Memory B cell (primary cell): ENCODE measurements around the gene ATP7B.
"Not testable (repeated sequence)": the region's sequence is repeated elsewhere in the genome, so short reads cannot be mapped to it uniquely, and the experiment has no call there.

ENCODE experiments used
- ATAC-seq: fragments of 150-1000 bp; cut with Tn5 transposase; 2 replicates; pipeline ENCODE4 v1.10.0; 2021; ENCODE audit warnings: low read depth, mild to moderate bottlenecking, moderate library complexity
- DNase-seq, 2 donors: peaks; one replicate each; pipeline ENCODE4 v3.0.0; 2022; ENCODE audit warnings: low spot score in 2 of 2
- H3K27ac Mint-ChIP-seq: one replicate; pipeline ENCODE4 v1.8.0; 2022; ENCODE audit warnings: mild to moderate bottlenecking, moderate library complexity, mixed read lengths
- H3K27me3 Mint-ChIP-seq: one replicate; pipeline ENCODE4 v1.8.0; 2022; ENCODE audit warnings: mixed read lengths
- H3K36me3 Mint-ChIP-seq: one replicate; pipeline ENCODE4 v1.8.0; 2022; ENCODE audit warnings: mild to moderate bottlenecking, mixed read lengths
- H3K4me1 Mint-ChIP-seq: one replicate; pipeline ENCODE4 v1.8.0; 2022; ENCODE audit warnings: mixed read lengths
- H3K4me3 Mint-ChIP-seq: one replicate; pipeline ENCODE4 v1.8.0; 2022; ENCODE audit warnings: mild to moderate bottlenecking, moderate library complexity, mixed read lengths
- H3K9me3 Mint-ChIP-seq: one replicate; pipeline ENCODE4 v1.8.0; 2022; ENCODE audit warnings: mixed read lengths

The ATP7B gene

GRCh38 chr13:52010890-52011631 is at the start of gene ATP7B:
Gene ATP7B, minus strand, starts transcription at chr13:52011450. Its CDS starts 113 bp downstream, at chr13:52011337.
- peaks cover 5% of the 10 kb centered on the region for H3K36me3 Mint-ChIP-seq
- H3K27me3 Mint-ChIP-seq, result peaks cover 15% of the 10 kb centered on the region
- DNase-seq (peak; percentile 20 to 44), ATAC-seq (no peak)
- H3K4me1 Mint-ChIP-seq, result peaks cover 11% of the 10 kb centered on the region
- peak within 1 kb of the TSS; percentile 92 for H3K27ac Mint-ChIP-seq
- H3K9me3 Mint-ChIP-seq, result no peaks in the 10 kb centered on the region
- peak within 1 kb of the TSS; percentile 95 for H3K4me3 Mint-ChIP-seq

GRCh38 chr13:52053460-52053859 is 42.2 kb upstream of the ATP7B start:
- DNase-seq, result no peak
- H3K4me3 Mint-ChIP-seq, result no peak overlapping the region
- peaks cover 2% of the 10 kb centered on the region for H3K27me3 Mint-ChIP-seq
- peaks cover 4% of the 10 kb centered on the region for H3K36me3 Mint-ChIP-seq
- no peak overlapping the region for H3K27ac Mint-ChIP-seq
- no peaks in the 10 kb centered on the region for H3K4me1 Mint-ChIP-seq
- ATAC-seq, result no peak
- H3K9me3 Mint-ChIP-seq, result peaks cover 7% of the 10 kb centered on the region

- Mint-ChIP-seq H3K9me3 (peaks cover 8% of the 10 kb centered on the region), H3K27me3 (peaks cover 4% of the 10 kb centered on the region), H3K4me3 (no peak overlapping the region), H3K4me1 (no peaks in the 10 kb centered on the region), H3K27ac (no peak overlapping the region), H3K36me3 (peaks cover 6% of the 10 kb centered on the region)
- ATAC-seq, result no peak
- no peak for DNase-seq
Measured at GRCh38 chr13:52051400-52051799, 40.1 kb upstream of the ATP7B start.

- Mint-ChIP-seq H3K9me3 (peaks cover 9% of the 10 kb centered on the region), H3K4me1 (no peaks in the 10 kb centered on the region), H3K36me3 (peaks cover 10% of the 10 kb centered on the region), H3K4me3 (no peak overlapping the region), H3K27ac (no peak overlapping the region), H3K27me3 (peaks cover 4% of the 10 kb centered on the region)
- ATAC-seq (no peak), DNase-seq (no peak)
Measured at GRCh38 chr13:52048516-52048915, 37.3 kb upstream of the ATP7B start.

- Mint-ChIP-seq H3K27ac (no peak overlapping the region), H3K27me3 (peaks cover 4% of the 10 kb centered on the region), H3K4me3 (no peak overlapping the region), H3K9me3 (peaks cover 9% of the 10 kb centered on the region), H3K36me3 (peaks cover 14% of the 10 kb centered on the region), H3K4me1 (no peaks in the 10 kb centered on the region)
- ATAC-seq, result no peak
- no peak for DNase-seq
Measured at GRCh38 chr13:52047463-52047862, 36.2 kb upstream of the ATP7B start.

GRCh38 chr13:52043675-52044074 is 32.4 kb upstream of the ATP7B start:
- Mint-ChIP-seq H3K36me3 (peaks cover 18% of the 10 kb centered on the region), H3K4me1 (no peaks in the 10 kb centered on the region), H3K27ac (no peak overlapping the region), H3K27me3 (peaks cover 2% of the 10 kb centered on the region), H3K4me3 (no peak overlapping the region), H3K9me3 (peaks cover 8% of the 10 kb centered on the region)
- ATAC-seq (no peak), DNase-seq (no peak)

GRCh38 chr13:52036037-52036436 is 24.8 kb upstream of the ATP7B start:
- Mint-ChIP-seq H3K27me3 (no peaks in the 10 kb centered on the region), H3K4me3 (no peak overlapping the region), H3K36me3 (peaks cover 10% of the 10 kb centered on the region), H3K27ac (no peak overlapping the region), H3K4me1 (peaks cover 3% of the 10 kb centered on the region), H3K9me3 (peaks cover 3% of the 10 kb centered on the region)
- DNase-seq, result no peak
- no peak for ATAC-seq

- Mint-ChIP-seq H3K4me3 (no peak overlapping the region), H3K27ac (no peak overlapping the region), H3K9me3 (peaks cover 3% of the 10 kb centered on the region), H3K36me3 (peaks cover 15% of the 10 kb centered on the region), H3K27me3 (no peaks in the 10 kb centered on the region), H3K4me1 (peaks cover 3% of the 10 kb centered on the region)
- DNase-seq, result no peak
- no peak for ATAC-seq
Measured at GRCh38 chr13:52034616-52035226, 23.5 kb upstream of the ATP7B start.

- Mint-ChIP-seq H3K27me3 (no peaks in the 10 kb centered on the region), H3K4me3 (no peak overlapping the region), H3K36me3 (peaks cover 21% of the 10 kb centered on the region), H3K9me3 (peaks cover 3% of the 10 kb centered on the region), H3K4me1 (peaks cover under 1% of the 10 kb centered on the region), H3K27ac (no peak overlapping the region)
- no peak for ATAC-seq
- DNase-seq, result no peak
Measured at GRCh38 chr13:52033039-52033438, 21.8 kb upstream of the ATP7B start.

- not testable (repeated sequence) for H3K27ac Mint-ChIP-seq, ATAC-seq, H3K9me3 Mint-ChIP-seq, DNase-seq, H3K4me3 Mint-ChIP-seq, H3K27me3 Mint-ChIP-seq
- peaks cover 15% of the 10 kb centered on the region for H3K4me1 Mint-ChIP-seq
- peaks cover 41% of the 10 kb centered on the region for H3K36me3 Mint-ChIP-seq
Measured at GRCh38 chr13:52030401-52030800, 19.2 kb upstream of the ATP7B start.

- ATAC-seq (no peak), DNase-seq (no peak)
- H3K4me1 Mint-ChIP-seq, result peaks cover 16% of the 10 kb centered on the region
- H3K9me3 Mint-ChIP-seq, result peaks cover 9% of the 10 kb centered on the region
- peaks cover 43% of the 10 kb centered on the region for H3K36me3 Mint-ChIP-seq
- no peak overlapping the region for H3K27ac Mint-ChIP-seq
- H3K4me3 Mint-ChIP-seq, result no peak overlapping the region
- H3K27me3 Mint-ChIP-seq, result no peaks in the 10 kb centered on the region
Measured at GRCh38 chr13:52029569-52029968, 18.3 kb upstream of the ATP7B start.

- H3K9me3 Mint-ChIP-seq, result peaks cover 9% of the 10 kb centered on the region
- H3K36me3 Mint-ChIP-seq, result peaks cover 47% of the 10 kb centered on the region
- DNase-seq (no peak), ATAC-seq (no peak)
- no peaks in the 10 kb centered on the region for H3K27me3 Mint-ChIP-seq
- H3K4me3 Mint-ChIP-seq, result no peak overlapping the region
- H3K27ac Mint-ChIP-seq, result no peak overlapping the region
- peaks cover 16% of the 10 kb centered on the region for H3K4me1 Mint-ChIP-seq
Measured at GRCh38 chr13:52027832-52028231, 16.6 kb upstream of the ATP7B start.

- H3K9me3 Mint-ChIP-seq, result peaks cover 9% of the 10 kb centered on the region
- H3K27me3 Mint-ChIP-seq, result no peaks in the 10 kb centered on the region
- DNase-seq (no peak), ATAC-seq (no peak)
- no peak overlapping the region for H3K4me3 Mint-ChIP-seq
- peaks cover 48% of the 10 kb centered on the region for H3K36me3 Mint-ChIP-seq
- no peak overlapping the region for H3K27ac Mint-ChIP-seq
- H3K4me1 Mint-ChIP-seq, result peaks cover 16% of the 10 kb centered on the region
Measured at GRCh38 chr13:52026246-52026626, 15.0 kb upstream of the ATP7B start.

GRCh38 chr13:52025475-52026245 is 14.4 kb upstream of the ATP7B start:
- Mint-ChIP-seq H3K27ac (no peak overlapping the region), H3K4me1 (peaks cover 18% of the 10 kb centered on the region), H3K9me3 (peaks cover 9% of the 10 kb centered on the region), H3K36me3 (peaks cover 52% of the 10 kb centered on the region), H3K27me3 (no peaks in the 10 kb centered on the region), H3K4me3 (no peak overlapping the region)
- DNase-seq, result no peak
- no peak for ATAC-seq
